Measurements from ENCODE around the gene POMC. TPM values are rescaled to one million over a fixed set of nuclear protein-coding genes. Genes with fewer than 3 reads are reported as not detected.

Gene POMC
- total RNA-seq, 1 donor from 2014 or later = 3.9 TPM

- H3K27ac ChIP-seq = no peak overlapping the region
- no peaks in the 10 kb centered on the region for H3K27me3 ChIP-seq (ENCODE audit: low read depth)
- ATAC-seq (peak; percentile 77 to 88), DNase-seq (no peak)
- TF ChIP-seq CTCF (IDR thresholded peaks at IDR 0.05) = no peak
- H3K4me3 ChIP-seq = no peak overlapping the region
- H3K36me3 ChIP-seq = no peaks in the 10 kb centered on the region
- no peaks in the 10 kb centered on the region for H3K9me3 ChIP-seq
- no peaks in the 10 kb centered on the region for H3K4me1 ChIP-seq
- intact Hi-C loops (cut with DNase I) = no loop called here
These were observed 52.5 kb downstream of the POMC start for GRCh38 chr2:25115902-25116301.

GRCh38 chr2:25115249-25115883 lies 53.0 kb downstream of the POMC start:
- TF ChIP-seq CTCF (IDR thresholded peaks at IDR 0.05) = no peak
- DNase-seq = no peak

GRCh38 chr2:25112113-25112512 lies 56.3 kb downstream of the POMC start:
- no peak for TF ChIP-seq CTCF (IDR thresholded peaks at IDR 0.05)
- ATAC-seq = no peak
- Histone ChIP-seq H3K36me3 (no peaks in the 10 kb centered on the region), H3K27ac (no peak overlapping the region), H3K4me3 (no peak overlapping the region), H3K4me1 (no peaks in the 10 kb centered on the region), H3K27me3 (ENCODE audit: low read depth) (no peaks in the 10 kb centered on the region), H3K9me3 (no peaks in the 10 kb centered on the region)
- DNase-seq = no peak
- intact Hi-C loops (cut with DNase I) = no loop called here

More at GRCh38 chr2:25115249-25115883, 53.0 kb downstream of the POMC start:
- H3K36me3 ChIP-seq = no peaks in the 10 kb centered on the region
- H3K4me1 ChIP-seq = no peaks in the 10 kb centered on the region
- no peak overlapping the region for H3K27ac ChIP-seq
- intact Hi-C loops (cut with DNase I) = no loop called here
- H3K4me3 ChIP-seq = no peak overlapping the region
- no peaks in the 10 kb centered on the region for H3K27me3 ChIP-seq (ENCODE audit: low read depth)
- H3K9me3 ChIP-seq = no peaks in the 10 kb centered on the region
- ATAC-seq = peak in 1 of 2 donors; percentile 43

Other genes with a start within 250 kb of the POMC start
- gene ADCY3, start 248.3 kb downstream of the POMC start, total RNA-seq = 36.1 TPM
- 5.0 TPM for gene DNAJC27, start 196.6 kb downstream of the POMC start, total RNA-seq
- gene EFR3B, start 126.5 kb downstream of the POMC start, total RNA-seq = 9.0 TPM
- 35.6 TPM for gene DNMT3A, start 173.3 kb upstream of the POMC start, total RNA-seq